GM18526 (cell line): ENCODE results near the gene CXorf66.
A peak's percentile ranks its signal among the peaks of the same experiment; 100 is the strongest.

Experiments
- POLR2A ChIP-seq: IDR thresholded peaks from 3 replicates; pipeline ENCODE4 v1.6.1; 2011; ENCODE audit not compliant: insufficient read length; ENCODE audit errors: extremely low read depth

CXorf66 gene, protein sequence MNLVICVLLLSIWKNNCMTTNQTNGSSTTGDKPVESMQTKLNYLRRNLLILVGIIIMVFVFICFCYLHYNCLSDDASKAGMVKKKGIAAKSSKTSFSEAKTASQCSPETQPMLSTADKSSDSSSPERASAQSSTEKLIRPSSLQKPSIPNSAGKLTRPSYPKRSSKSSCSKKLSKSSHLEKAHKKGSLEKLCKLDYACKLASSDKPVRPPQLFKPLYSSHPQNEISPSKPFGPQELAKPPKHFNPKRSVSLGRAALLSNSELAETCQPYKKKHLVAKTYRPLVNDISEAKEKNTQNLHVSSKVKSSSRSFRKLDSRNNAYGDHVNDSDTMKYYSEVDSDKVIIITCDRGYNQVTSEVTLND

DNA sequence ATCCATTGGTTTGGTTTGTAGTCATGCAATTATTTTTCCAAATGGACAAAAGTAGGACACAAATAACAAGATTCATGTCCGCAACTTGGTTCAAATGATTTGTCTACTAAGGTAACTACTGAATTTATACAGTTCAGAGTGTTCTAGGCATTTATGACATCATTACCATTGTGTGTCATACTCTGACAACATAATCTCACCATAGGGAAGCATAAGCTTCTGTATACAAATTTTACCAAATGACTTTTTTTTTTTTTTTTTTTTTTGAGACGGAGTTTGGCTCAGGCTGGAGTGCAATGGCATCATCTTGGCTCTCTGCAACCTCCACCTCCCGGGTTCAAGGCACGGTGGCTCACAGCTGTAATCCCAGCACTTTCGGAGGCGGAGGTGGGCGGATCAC lies at the start of gene CXorf66:
CXorf66 (minus strand) TSS at position 101 of the 400 bp plus-strand sequence; CDS start at position 76, 25 bp downstream.
- no peak for TF ChIP-seq POLR2A

DNA sequence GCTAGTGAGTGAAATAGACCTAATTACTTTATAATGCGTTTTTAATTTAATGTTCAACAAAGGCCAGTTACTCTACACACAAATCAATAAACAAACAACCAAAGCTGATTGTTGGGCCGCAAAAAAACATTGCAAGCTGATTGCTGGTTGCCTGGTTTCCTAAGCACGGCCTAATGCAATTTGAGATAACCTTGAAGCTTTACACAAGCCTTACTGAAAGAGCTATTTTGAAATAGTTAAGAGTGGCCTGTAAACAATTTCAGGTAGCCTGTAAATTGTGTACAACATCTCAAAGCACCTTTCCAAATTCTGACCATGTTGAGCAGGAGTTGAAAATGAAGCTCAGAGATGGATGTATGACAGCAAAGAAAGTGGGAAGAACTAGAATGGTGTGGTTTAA lies 17.5 kb upstream of the CXorf66 start:
- TF ChIP-seq POLR2A: no peak

DNA sequence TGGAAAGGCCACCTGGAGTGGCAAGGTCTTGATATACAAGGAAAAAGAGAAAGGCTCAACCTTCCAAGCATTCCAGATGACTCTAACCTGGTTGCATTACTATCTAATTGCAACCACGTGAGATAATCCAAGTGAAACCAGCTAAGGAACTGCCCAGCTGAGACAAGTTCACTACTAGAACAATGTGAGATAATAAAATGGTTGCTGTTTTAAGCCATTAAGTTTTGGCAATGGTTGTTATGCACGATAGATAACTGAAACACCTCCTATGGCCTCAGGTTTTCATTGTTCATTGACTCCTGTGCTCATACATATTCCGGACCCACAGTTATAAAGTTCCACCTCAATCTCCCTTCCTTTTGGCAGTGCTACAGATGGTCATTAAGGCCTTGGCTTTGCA lies 9.2 kb upstream of the CXorf66 start:
- no peak for TF ChIP-seq POLR2A

DNA sequence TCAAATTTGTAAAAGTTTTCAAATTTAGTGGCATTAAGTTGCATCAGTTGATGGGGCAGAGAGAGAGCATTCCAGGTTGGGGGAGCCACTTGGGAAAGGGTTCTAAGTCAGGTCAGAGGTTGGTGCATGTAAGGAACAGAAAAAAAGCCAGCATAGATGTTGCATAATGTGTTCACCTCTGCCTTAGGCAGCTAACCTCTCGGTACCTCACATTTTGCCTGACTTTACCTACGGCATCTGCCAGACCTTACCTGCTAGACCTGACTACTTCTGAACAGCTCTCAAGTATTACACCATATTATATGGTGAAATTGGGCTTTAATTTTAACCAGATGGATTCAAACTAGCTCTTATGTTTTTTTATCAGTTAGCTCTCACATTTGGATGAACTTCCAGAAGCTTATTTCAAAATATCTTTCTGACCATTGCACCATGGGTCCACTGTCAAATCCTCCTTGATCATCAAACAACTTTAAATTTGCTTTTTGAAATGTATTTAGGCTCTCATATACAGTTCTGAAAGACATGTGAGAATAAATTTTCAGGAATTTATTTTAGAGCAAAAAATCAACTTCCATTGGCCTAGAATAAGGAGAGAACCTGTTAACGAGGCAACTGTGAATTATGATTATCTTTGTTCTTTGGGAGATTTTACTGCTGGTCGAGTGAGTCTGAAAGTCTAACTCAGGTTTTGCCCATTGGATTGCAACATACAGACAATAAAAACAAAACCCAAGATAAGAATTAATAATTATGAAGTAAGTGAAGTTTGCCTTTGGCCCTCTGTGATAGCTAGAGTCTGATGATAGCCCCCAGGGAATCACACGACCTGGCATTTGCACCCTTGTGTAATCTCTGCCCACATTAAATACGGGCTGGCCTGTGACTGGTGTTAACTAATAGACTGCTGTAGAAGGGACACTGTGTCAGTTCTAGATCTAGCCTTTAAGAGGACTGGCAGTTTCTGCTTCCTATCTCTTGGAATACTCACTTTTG lies 7.6 kb upstream of the CXorf66 start:
- no peak for TF ChIP-seq POLR2A

DNA sequence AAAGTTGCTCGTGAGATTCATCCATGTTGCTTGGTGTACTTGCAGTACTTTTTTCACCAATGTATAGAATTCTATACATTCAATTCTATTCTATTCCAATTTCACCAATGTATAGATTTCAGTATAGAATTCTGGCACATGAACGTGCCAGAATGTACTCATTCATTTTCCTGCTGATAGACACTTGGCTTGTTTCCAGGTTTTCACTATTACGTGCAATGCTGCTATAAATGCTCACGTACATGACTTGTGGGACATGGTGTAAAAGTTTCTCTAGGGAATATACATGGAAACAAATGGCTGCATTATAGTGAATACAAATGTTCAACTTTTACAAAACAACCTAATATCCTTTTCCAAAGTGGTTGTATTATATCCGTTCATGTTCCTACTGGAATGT lies 6.8 kb upstream of the CXorf66 start:
- no peak for TF ChIP-seq POLR2A

DNA sequence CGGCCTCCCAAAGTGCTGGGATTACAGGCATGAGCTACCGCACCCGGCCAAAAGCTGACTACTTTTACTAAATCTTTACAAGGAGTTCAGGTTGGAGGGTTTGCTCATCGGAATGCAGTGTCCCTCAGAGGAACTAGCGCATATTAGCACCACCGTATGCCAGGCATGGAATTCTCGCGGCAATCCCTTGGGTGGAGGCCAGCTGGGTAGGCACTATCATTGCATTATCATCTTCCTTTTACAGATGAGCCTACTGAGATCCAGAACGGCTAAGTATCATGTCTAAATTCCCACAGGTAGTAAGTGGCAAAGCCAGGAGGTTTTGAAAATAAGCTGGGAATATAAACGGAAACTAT lies 6.1 kb upstream of the CXorf66 start:
- no peak for TF ChIP-seq POLR2A

DNA sequence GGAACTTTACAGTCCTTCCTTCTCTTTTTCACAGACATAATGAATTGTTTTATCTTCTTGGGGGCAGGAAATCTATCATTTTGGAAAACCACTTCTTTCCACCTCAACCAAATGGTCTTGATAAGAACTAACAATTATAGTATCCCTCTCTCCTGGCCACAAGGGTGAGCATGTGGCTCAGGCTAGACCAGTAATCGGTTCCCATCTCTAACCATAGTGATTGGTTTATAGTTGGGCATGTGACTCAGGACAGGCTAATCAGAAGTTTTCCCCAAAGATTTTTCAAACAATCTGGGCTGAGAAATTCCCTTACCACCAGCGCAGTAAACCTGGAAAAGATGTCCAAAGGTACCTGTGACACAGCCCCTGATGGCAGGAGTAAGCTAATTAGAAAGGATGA lies 4.0 kb upstream of the CXorf66 start:
- TF ChIP-seq POLR2A: no peak

DNA sequence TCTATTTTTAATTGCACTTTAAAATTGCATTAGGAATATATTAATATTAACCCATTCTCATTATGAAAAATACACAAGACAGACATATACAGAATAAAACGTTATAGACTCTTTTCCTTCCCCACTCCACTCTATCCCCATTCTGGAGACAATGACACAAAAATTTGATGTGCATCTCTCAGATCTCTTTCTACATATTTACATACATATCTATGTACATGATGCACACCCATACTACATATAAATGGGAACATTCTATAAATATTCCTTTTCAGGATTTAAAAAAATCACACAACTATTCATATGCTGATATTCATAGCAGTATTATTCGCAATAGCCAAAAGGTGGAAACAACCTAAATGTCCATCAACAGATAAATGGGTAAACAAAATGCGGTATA lies 2.4 kb upstream of the CXorf66 start:
- no peak for TF ChIP-seq POLR2A

DNA sequence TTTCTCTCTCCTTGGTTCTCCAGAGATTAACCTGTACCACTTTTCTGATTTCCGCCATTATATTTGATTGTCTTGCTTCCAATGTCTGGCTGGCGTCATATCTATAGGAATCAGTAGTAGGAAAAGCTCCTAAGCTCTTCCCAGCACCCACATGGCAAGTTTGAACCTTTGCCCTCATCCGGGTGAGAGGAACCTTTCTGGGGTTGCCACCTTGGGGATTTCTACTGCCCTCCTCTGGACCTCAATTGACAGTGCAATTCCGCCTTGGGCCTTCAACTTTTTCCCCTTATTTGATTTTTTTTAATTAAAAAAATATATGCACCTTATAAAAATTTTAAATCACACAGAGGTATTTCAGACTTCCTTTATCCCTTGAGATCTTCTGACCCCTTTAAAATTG lies 2.0 kb upstream of the CXorf66 start:
- TF ChIP-seq POLR2A: no peak

DNA sequence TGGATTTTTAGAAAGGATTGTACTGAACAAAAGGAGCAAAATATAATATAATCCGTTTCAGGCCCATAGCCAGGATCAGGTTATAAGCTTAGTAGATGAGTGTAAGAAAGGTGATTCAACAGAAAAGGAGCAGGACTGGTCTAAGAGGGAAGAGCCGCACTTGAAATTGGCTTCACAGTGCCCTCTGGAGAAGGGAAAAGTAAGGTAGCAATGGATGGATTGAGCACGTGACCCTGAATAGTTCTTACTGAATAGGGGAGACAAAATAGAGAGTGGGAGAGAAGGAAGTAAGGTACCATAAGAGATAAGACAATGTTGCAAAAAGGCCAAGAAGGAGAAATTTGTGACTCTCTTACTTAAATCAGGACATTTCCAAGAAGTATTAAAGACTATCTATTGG lies 15.6 kb downstream of the CXorf66 start:
- no peak for TF ChIP-seq POLR2A

DNA sequence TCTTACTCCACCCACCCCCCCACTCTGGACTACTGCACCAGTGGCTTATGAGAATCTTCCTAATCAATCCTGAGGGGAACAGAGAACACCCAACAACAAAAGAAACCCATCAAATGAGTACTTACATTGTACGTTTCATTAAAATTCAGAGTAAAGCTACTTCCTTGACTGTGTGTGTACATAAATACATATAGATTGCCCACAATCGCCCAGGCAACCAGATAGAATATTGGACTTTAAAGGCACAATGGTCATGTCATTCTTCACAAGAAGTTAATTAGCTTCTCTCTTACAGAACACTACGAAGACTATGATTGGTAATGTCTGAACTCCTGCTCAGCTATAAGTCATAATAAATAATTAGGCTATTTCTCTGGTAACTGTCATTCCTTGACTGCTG lies 20.2 kb downstream of the CXorf66 start:
- no peak for TF ChIP-seq POLR2A

DNA sequence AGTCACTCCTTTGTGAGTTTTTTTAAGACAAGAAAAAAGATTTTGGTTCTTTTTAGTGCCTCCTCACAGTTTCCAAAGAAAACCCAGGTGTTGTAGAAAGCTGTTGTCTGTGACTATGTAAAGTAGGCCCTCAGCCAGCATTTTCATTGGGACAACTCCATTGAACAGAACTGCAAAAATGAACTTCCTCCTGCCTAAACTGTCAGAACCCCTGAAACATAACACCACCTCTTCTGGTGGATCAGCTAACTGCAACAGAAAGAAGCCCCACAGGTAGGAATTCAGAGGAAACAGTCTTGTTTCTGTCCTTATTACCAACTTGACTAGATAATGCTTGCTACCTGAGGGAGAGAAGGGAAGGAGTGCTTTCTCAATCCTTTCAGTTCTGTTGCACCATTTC lies 29.1 kb downstream of the CXorf66 start:
- no peak for TF ChIP-seq POLR2A

DNA sequence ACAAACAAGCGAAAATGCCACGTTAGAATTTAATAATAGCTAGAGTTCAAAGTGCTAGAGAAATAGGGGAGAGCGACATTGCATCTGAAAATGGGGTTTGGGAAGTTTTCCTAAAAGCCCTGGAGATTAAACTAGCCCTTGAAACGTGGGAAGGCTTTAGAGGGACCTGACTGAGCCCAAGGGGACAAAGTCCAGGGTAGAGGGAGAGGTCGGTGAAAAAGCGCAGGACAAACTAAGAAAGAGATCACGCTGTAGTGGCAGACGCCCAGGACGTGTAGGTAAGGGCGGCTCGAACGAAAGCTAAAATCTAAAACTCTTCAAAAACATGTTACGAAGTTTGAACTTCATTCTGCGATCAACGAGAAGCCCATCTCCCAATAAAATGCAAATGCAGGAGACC lies 31.4 kb downstream of the CXorf66 start:
- no peak for TF ChIP-seq POLR2A

DNA sequence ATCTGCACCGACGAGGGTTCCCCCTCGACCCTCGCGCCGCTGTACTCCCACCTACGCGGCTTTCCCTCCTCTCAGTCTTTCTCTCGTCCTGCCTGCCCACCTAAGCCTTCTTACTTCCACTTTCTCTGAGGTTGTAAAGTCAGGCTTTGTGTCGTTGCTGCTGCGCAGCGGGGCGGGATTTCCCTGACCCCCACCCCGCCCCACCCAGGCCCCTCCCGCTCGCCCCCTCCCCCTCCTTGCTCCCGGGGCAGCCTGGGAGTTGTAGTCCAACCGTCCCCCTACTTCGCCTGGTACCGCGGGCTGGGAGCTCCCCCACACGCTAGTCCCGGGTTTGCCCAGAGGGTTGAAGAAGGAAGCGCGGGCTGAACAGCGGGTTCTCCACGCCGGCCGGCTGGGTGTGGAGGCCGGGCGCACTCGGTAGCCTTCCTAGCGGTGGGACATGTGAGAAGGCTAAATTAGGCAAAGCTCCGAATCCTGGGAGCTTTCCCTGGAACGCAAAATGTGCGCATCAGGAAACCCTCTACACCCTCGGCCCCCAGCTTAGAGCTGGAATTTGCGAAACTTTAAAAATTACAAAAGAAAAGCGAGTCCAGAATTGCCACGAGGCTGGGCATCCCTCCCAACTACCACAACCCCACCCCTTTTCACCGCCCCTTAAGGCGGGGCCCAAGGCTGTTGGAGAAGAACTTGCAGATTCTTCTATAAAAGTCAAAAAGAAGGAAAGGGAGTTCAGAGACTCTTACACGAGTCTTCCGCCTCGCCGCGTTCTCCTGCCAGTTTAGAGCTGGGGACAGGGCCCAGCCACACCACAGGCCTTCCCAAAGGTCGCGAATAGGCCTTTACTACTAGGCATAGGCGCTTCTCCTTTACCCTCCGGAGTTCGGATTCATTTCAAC lies 32.2 kb downstream of the CXorf66 start, which contains the start of gene ATP11C:
ATP11C (minus strand) TSS at position 153 of the 896 bp plus-strand sequence. CDS start 1,011 bp downstream, outside the sequence.
- TF ChIP-seq POLR2A: peak; percentile 68
